Psoas muscle (tissue), 8 donors: ENCODE data around the gene SLC30A3. TPM values are rescaled to one million over a fixed set of nuclear protein-coding genes. Genes with fewer than 3 reads are reported as not detected.

Source experiments
- ATAC-seq, 4 donors: fragments of 200-7000 bp; cut with Tn5 transposase; one replicate each; pipeline ENCODE4 v1.9.1; 2020; ENCODE audit warnings: moderate library complexity in 3 of 4, mild to moderate bottlenecking in 2 of 4
- DNase-seq, 2 donors: peaks; one replicate each; pipeline ENCODE4 v3.0.0-alpha.2; 2020
- H3K27ac ChIP-seq: fragments of 200-600 bp; one replicate; pipeline ENCODE4 v1.8.0; 2022
- H3K27me3 ChIP-seq, 3 donors: fragments of 200-600 bp in 1 of 3; one replicate each; pipeline versions ENCODE4 v1.6.1 to v1.8.0; 2013 to 2022; ENCODE audit warnings: low read length in 2 of 3, mild to moderate bottlenecking in 2 of 3, moderate library complexity in 1 of 3; ENCODE audit not compliant: insufficient read depth in 3 of 3
- H3K36me3 ChIP-seq, 2 donors: fragments of 200-600 bp in 1 of 2; one replicate each; pipeline versions ENCODE4 v1.6.1 to v1.8.0; 2013 to 2022; ENCODE audit warnings: low read depth in 1 of 2, mild to moderate bottlenecking in 1 of 2, moderate library complexity in 1 of 2; ENCODE audit not compliant: insufficient read depth in 1 of 2
- H3K4me1 ChIP-seq: fragments of 200-600 bp; one replicate; pipeline ENCODE4 v1.8.0; 2022
- H3K4me3 ChIP-seq: fragments of 200-600 bp; one replicate; pipeline ENCODE4 v1.8.0; 2022; ENCODE audit warnings: mild to moderate bottlenecking
- H3K9me3 ChIP-seq: fragments of 200-600 bp; one replicate; pipeline ENCODE4 v1.8.0; 2022
- WGBS, 3 donors: extraction: QIAGEN DNeasy Blood & Tissue Kit; methylation state at CpG; one replicate each; pipeline versions ENCODE4 v1.1.6 to v1.1.7; 2013; 5-methylcytosine and 5-hydroxymethylcytosine counted together
- intact Hi-C, 2 donors: fragments of 100-400 bp; cut with DNase I; formaldehyde crosslinking; loops; one replicate each; pipeline versions ENCODE4 v1.11.0 to v1.14.2; 2022
- polyA plus RNA-seq, 3 donors: library from polyadenylated mRNA; stranded (reverse); fragments of 200-250 nt; gene quantifications; one replicate each; pipeline ENCODE4 v1.2.3, GENCODE V29; 2013
- total RNA-seq, 4 donors: library from RNA; stranded (reverse); fragmentation: NEBNext Ultra II Directional in 2 of 4; extraction: Animal tissue kit (Norgen Biotek cat#: 25700) in 2 of 4; gene quantifications; one replicate each; pipeline versions ENCODE4 v1.2.1 to v1.2.4, GENCODE V29; 2021 to 2023
- TF ChIP-seq, protein P1 (sequence below): fragments of 200-600 bp; IDR thresholded peaks from one replicate; pipeline ENCODE4 v1.8.0; 2022; ENCODE audit warnings: antibody characterized with exemption
- donor health status: healthy with polysubstance abuse.
- donor health status: DM: no; HTN: no; CAD: no; lungs with moderate emphysema.
- donor health status: Bipolar disorder and iron deficiency.
- donor health status: healthy.
- donor health status: DM: yes; HTN: yes; CAD: no.
- donor health status: DM: no; HTN: no; CAD: no.
- donor health status: DM: no; HTN: no; CAD: no.
- donor health status: DM: yes; HTN: yes; CAD: no.

SLC30A3 gene
- total and polyA plus RNA-seq, 7 donors, result 0.03 to 0.92 (median 0.13) TPM; not detected in 1

DNA sequence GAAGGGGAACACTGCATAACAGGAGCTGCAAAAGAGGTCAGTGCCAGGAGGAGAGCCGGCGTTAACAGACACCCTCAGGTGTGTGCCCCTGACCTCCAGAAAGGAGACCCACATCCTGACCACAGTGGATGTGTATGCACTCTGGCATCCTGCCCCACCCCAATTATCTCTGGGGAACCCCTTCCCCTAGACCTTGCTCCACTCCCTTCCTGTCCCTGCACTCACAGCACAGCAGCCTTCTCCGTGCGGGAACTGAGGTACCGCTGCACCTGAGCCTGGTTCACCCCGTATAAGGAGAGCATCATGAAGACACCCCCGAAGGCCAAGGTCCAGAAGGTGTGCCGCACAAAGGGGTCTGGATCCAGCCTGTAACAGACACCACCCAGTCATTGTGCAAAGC lies 58.3 kb downstream of the SLC30A3 start:
- peaks cover 23 to 99% of the 10 kb centered on the region in 2 donors for H3K36me3 ChIP-seq

DNA sequence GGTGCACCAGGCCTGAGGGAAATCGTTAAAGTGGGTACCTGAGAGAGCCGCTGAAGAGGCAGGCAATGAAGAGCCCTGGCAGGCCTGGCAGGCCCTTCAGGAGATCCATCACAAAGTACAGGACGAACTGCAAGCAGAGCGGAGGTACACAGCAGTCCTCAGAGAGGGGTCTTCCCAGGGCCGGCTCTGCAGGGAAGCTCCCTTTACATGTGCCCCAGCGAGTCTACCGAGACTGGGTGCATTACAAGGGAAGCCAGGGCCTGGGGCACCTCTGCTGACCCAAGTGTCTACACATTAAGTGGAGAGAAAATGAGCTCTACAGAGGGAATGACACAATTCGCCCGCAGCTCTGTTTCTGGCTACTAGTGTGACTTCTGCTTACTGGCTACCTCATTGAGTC lies 59.1 kb downstream of the SLC30A3 start:
- intact Hi-C loops, result loop anchor here in 1 of 2 donors (10.0 kb wide), 1 partner anchor 239 kb away; no protein-coding TSS in a partner anchor
- H3K27me3 ChIP-seq, result no peaks in the 10 kb centered on the region
- no peak for DNase-seq
- ATAC-seq, result no peak
- H3K27ac ChIP-seq, result no peak overlapping the region
- H3K9me3 ChIP-seq, result no peaks in the 10 kb centered on the region
- H3K36me3 ChIP-seq, result peaks cover 25 to 95% of the 10 kb centered on the region in 2 donors
- WGBS, 3 donors, result 94 to 97% (median 96%) methylated on average over 9 of the region's 9 CpGs
- TF ChIP-seq, protein P1, sequence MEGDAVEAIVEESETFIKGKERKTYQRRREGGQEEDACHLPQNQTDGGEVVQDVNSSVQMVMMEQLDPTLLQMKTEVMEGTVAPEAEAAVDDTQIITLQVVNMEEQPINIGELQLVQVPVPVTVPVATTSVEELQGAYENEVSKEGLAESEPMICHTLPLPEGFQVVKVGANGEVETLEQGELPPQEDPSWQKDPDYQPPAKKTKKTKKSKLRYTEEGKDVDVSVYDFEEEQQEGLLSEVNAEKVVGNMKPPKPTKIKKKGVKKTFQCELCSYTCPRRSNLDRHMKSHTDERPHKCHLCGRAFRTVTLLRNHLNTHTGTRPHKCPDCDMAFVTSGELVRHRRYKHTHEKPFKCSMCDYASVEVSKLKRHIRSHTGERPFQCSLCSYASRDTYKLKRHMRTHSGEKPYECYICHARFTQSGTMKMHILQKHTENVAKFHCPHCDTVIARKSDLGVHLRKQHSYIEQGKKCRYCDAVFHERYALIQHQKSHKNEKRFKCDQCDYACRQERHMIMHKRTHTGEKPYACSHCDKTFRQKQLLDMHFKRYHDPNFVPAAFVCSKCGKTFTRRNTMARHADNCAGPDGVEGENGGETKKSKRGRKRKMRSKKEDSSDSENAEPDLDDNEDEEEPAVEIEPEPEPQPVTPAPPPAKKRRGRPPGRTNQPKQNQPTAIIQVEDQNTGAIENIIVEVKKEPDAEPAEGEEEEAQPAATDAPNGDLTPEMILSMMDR, result no peak
- H3K4me1 ChIP-seq, result no peaks in the 10 kb centered on the region
- no peak overlapping the region for H3K4me3 ChIP-seq

More for the DNA sequence above, 58.3 kb downstream of the SLC30A3 start:
- H3K4me3 ChIP-seq, result no peak overlapping the region
- no peak for DNase-seq
- H3K4me1 ChIP-seq, result no peaks in the 10 kb centered on the region
- TF ChIP-seq, protein P1, result no peak
- ATAC-seq, result no peak
- intact Hi-C loops, result loop anchor here in 1 of 2 donors (10.0 kb wide), 1 partner anchor 240 kb away; no protein-coding TSS in a partner anchor
- H3K27ac ChIP-seq, result no peak overlapping the region
- no peaks in the 10 kb centered on the region for H3K9me3 ChIP-seq
- no peaks in the 10 kb centered on the region for H3K27me3 ChIP-seq
- 94 to 97% (median 96%) methylated on average over 8 of the region's 8 CpGs for whole genome bisulfite sequencing, 3 donors

Other genes with a start within 250 kb of the SLC30A3 start
- gene TMEM214, start 230.1 kb downstream of the SLC30A3 start, total RNA-seq, result 10 to 100 TPM; 32.3 to 50.4 (median 41.5) TPM
- gene TMEM214, start 230.1 kb downstream of the SLC30A3 start, polyA plus RNA-seq, result 10 to 100 TPM; 29.4 to 43.2 (median 35.8) TPM
- 1 to 10 TPM; 5.5 to 8.6 (median 7.6) TPM for gene AGBL5, start 211.4 kb downstream of the SLC30A3 start, total RNA-seq
- gene AGBL5, start 211.4 kb downstream of the SLC30A3 start, polyA plus RNA-seq, result 1 to 10 TPM; 3.6 to 5.3 (median 5.0) TPM
- 100 to 1,000 TPM; 186 to 304 (median 236) TPM for gene OST4, start 191.4 kb downstream of the SLC30A3 start, total RNA-seq
- 100 to 1,000 TPM; 259 to 396 (median 306) TPM for gene OST4, start 191.4 kb downstream of the SLC30A3 start, polyA plus RNA-seq
- 10 to 100 TPM in 1 of 4 donors, 1 to 10 TPM in 3; 6.1 to 14.3 (median 7.9) TPM for gene EMILIN1, start 184.4 kb downstream of the SLC30A3 start, total RNA-seq
- 1 to 10 TPM; 4.9 to 7.3 (median 4.9) TPM for gene EMILIN1, start 184.4 kb downstream of the SLC30A3 start, polyA plus RNA-seq
- gene KHK, start 176.3 kb downstream of the SLC30A3 start, total RNA-seq, result 1 to 10 TPM; 1.5 to 4.5 (median 2.4) TPM
- 1 to 10 TPM; 1.8 to 5.8 (median 2.9) TPM for gene KHK, start 176.3 kb downstream of the SLC30A3 start, polyA plus RNA-seq
- 10 to 100 TPM in 1 of 4 donors, 1 to 10 TPM in 3; 4.1 to 15.8 (median 6.1) TPM for gene CGREF1, start 143.9 kb downstream of the SLC30A3 start, total RNA-seq
- 1 to 10 TPM; 2.8 to 7.9 (median 6.6) TPM for gene CGREF1, start 143.9 kb downstream of the SLC30A3 start, polyA plus RNA-seq
- 1 to 10 TPM; 1.4 to 4.5 (median 3.7) TPM for gene ABHD1, start 139.2 kb downstream of the SLC30A3 start, total RNA-seq
- gene ABHD1, start 139.2 kb downstream of the SLC30A3 start, polyA plus RNA-seq, result 1 to 10 TPM; 1.9 to 4.1 (median 3.9) TPM
- 100 to 1,000 TPM in 2 of 4 donors, 10 to 100 TPM in 2; 57.4 to 206 (median 111) TPM for gene PREB, start 128.4 kb downstream of the SLC30A3 start, total RNA-seq
- gene PREB, start 128.4 kb downstream of the SLC30A3 start, polyA plus RNA-seq, result 100 to 1,000 TPM in 2 of 3 donors, 10 to 100 TPM in 1; 96.1 to 138 (median 125) TPM
- gene PRR30, start 123.6 kb downstream of the SLC30A3 start, total RNA-seq, result not detected
- gene PRR30, start 123.6 kb downstream of the SLC30A3 start, polyA plus RNA-seq, result not detected
- gene TCF23, start 114.0 kb downstream of the SLC30A3 start, total RNA-seq, result under 1 TPM in 2 of 4 donors, not detected in 2; 0.20 to 0.63 TPM
- gene TCF23, start 114.0 kb downstream of the SLC30A3 start, polyA plus RNA-seq, result under 1 TPM in 2 of 3 donors, not detected in 1; 0.05 to 0.06 TPM
- gene ATRAID, start 51.0 kb downstream of the SLC30A3 start, total RNA-seq, result 100 to 1,000 TPM in 2 of 4 donors, 10 to 100 TPM in 2; 87.1 to 113 (median 98.2) TPM
- 100 to 1,000 TPM in 2 of 3 donors, 10 to 100 TPM in 1; 89.3 to 188 (median 136) TPM for gene ATRAID, start 51.0 kb downstream of the SLC30A3 start, polyA plus RNA-seq
- gene SLC5A6, start 50.8 kb downstream of the SLC30A3 start, total RNA-seq, result 10 to 100 TPM; 16.8 to 64.2 (median 21.1) TPM
- 10 to 100 TPM; 21.1 to 47.0 (median 24.9) TPM for gene SLC5A6, start 50.8 kb downstream of the SLC30A3 start, polyA plus RNA-seq
- gene CAD, start 45.7 kb downstream of the SLC30A3 start, total RNA-seq, result 1 to 10 TPM; 7.8 to 8.6 (median 8.2) TPM
- 10 to 100 TPM in 1 of 3 donors, 1 to 10 TPM in 2; 5.9 to 13.6 (median 7.3) TPM for gene CAD, start 45.7 kb downstream of the SLC30A3 start, polyA plus RNA-seq
- gene DNAJC5G, start 12.4 kb upstream of the SLC30A3 start, total RNA-seq, result not detected
- not detected for gene DNAJC5G, start 12.4 kb upstream of the SLC30A3 start, polyA plus RNA-seq
- 100 to 1,000 TPM; 387 to 784 (median 462) TPM for gene TRIM54, start 19.4 kb upstream of the SLC30A3 start, total RNA-seq
- 100 to 1,000 TPM; 136 to 315 (median 282) TPM for gene TRIM54, start 19.4 kb upstream of the SLC30A3 start, polyA plus RNA-seq
- gene UCN, start 45.4 kb upstream of the SLC30A3 start, total RNA-seq, result under 1 TPM in 1 of 4 donors, not detected in 3; 0.46 TPM
- 1 to 10 TPM in 1 of 3 donors, under 1 TPM in 2; 0.26 to 3.6 (median 0.44) TPM for gene UCN, start 45.4 kb upstream of the SLC30A3 start, polyA plus RNA-seq
- gene MPV17, start 60.0 kb upstream of the SLC30A3 start, total RNA-seq, result 10 to 100 TPM; 11.9 to 20.9 (median 14.9) TPM
- gene MPV17, start 60.0 kb upstream of the SLC30A3 start, polyA plus RNA-seq, result 10 to 100 TPM; 13.1 to 29.0 (median 14.5) TPM
- 10 to 100 TPM; 17.5 to 44.9 (median 31.1) TPM for gene GTF3C2, start 93.7 kb upstream of the SLC30A3 start, total RNA-seq
- 10 to 100 TPM; 21.6 to 49.4 (median 24.2) TPM for gene GTF3C2, start 93.7 kb upstream of the SLC30A3 start, polyA plus RNA-seq
- 10 to 100 TPM; 36.6 to 61.0 (median 56.3) TPM for gene EIF2B4, start 107.3 kb upstream of the SLC30A3 start, total RNA-seq
- gene EIF2B4, start 107.3 kb upstream of the SLC30A3 start, polyA plus RNA-seq, result 10 to 100 TPM; 56.1 to 72.9 (median 71.1) TPM
- gene SNX17, start 107.6 kb upstream of the SLC30A3 start, total RNA-seq, result 10 to 100 TPM; 53.9 to 73.9 (median 57.3) TPM
- gene SNX17, start 107.6 kb upstream of the SLC30A3 start, polyA plus RNA-seq, result 10 to 100 TPM; 50.1 to 96.4 (median 94.0) TPM
- gene ZNF513, start 117.7 kb upstream of the SLC30A3 start, total RNA-seq, result 10 to 100 TPM in 2 of 4 donors, 1 to 10 TPM in 2; 5.8 to 14.6 (median 8.7) TPM
- 10 to 100 TPM; 10.2 to 11.5 (median 10.7) TPM for gene ZNF513, start 117.7 kb upstream of the SLC30A3 start, polyA plus RNA-seq
- gene PPM1G, start 146.5 kb upstream of the SLC30A3 start, total RNA-seq, result 10 to 100 TPM; 44.0 to 83.6 (median 68.4) TPM
- gene PPM1G, start 146.5 kb upstream of the SLC30A3 start, polyA plus RNA-seq, result 100 to 1,000 TPM in 2 of 3 donors, 10 to 100 TPM in 1; 83.4 to 167 (median 127) TPM
- gene NRBP1, start 165.6 kb upstream of the SLC30A3 start, total RNA-seq, result 100 to 1,000 TPM in 2 of 4 donors, 10 to 100 TPM in 2; 83.8 to 138 (median 103) TPM
- 100 to 1,000 TPM; 120 to 238 (median 151) TPM for gene NRBP1, start 165.6 kb upstream of the SLC30A3 start, polyA plus RNA-seq
- 1 to 10 TPM in 3 of 4 donors, not detected in 1; 1.5 to 2.2 (median 1.7) TPM for gene KRTCAP3, start 179.3 kb upstream of the SLC30A3 start, total RNA-seq
- gene KRTCAP3, start 179.3 kb upstream of the SLC30A3 start, polyA plus RNA-seq, result 1 to 10 TPM in 1 of 3 donors, under 1 TPM in 2; 0.26 to 1.7 (median 0.39) TPM
- 10 to 100 TPM in 1 of 4 donors, 1 to 10 TPM in 3; 4.4 to 10.1 (median 5.9) TPM for gene IFT172, start 226.7 kb upstream of the SLC30A3 start, total RNA-seq
- gene IFT172, start 226.7 kb upstream of the SLC30A3 start, polyA plus RNA-seq, result 1 to 10 TPM; 6.0 to 9.5 (median 7.5) TPM
- gene FNDC4, start 232.2 kb upstream of the SLC30A3 start, total RNA-seq, result 10 to 100 TPM in 1 of 4 donors, 1 to 10 TPM in 3; 1.9 to 38.1 (median 3.0) TPM
- 10 to 100 TPM in 2 of 3 donors, 1 to 10 TPM in 1; 1.7 to 23.2 (median 10.9) TPM for gene FNDC4, start 232.2 kb upstream of the SLC30A3 start, polyA plus RNA-seq
- 1 to 10 TPM in 1 of 4 donors, not detected in 3; 2.0 TPM for gene GCKR, start 233.8 kb upstream of the SLC30A3 start, total RNA-seq
- 1 to 10 TPM in 1 of 3 donors, under 1 TPM in 2; 0.05 to 1.6 (median 0.51) TPM for gene GCKR, start 233.8 kb upstream of the SLC30A3 start, polyA plus RNA-seq